NCI-H226 (cell line): Measurements from ENCODE around the gene LHPP.

Experiments used
- DNase-seq: peaks from one replicate; pipeline ENCODE4 v3.0.0-alpha.2; 2015

The LHPP gene

GRCh38 chr10:124559372-124560132 lies 97.9 kb downstream of the LHPP start:
- no peak for DNase-seq

GRCh38 chr10:124560377-124561105 lies 98.9 kb downstream of the LHPP start:
- no peak for DNase-seq

DNA sequence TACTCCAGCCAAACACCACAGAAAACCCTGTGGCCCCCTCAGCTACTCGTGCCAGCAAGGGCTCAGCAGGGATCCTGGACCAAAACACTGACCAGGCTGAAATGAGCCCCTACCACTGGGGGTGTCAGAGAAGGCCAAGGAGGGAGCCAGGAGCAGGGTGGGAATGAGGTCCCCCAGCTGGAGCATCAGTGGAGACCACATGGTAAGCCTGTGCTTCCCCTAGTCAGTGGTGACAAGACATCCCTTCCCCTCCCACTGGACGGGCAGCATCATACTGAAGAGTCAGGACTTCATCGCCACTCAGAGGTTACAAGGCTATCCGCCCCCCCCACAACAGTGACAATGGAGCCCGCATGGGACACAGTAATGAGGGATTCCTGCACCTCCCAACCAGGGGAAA lies 99.6 kb downstream of the LHPP start:
- no peak for DNase-seq

GRCh38 chr10:124562425-124563060 lies 100.9 kb downstream of the LHPP start:
- no peak for DNase-seq

GRCh38 chr10:124563320-124564040 lies 101.9 kb downstream of the LHPP start:
- no peak for DNase-seq

DNA sequence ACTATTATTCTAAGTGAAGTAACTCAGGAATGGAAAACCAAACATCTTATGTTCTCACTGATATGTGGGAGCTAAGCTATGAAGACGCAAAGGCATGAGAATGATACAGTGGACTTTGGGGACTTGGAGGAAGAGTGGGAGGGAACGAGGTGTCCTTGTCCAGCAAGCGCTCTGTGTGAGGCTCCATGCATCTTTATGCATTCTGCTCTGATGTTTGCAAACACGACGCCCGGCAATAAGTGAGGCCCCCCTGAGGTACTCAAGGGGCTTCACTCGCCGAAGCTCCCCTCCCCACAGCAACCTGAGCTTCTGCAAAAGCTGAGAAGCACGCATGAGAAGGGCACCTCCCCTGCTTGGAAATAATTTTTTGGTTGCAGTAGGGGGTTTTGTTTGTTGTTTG lies 103.3 kb downstream of the LHPP start:
- no peak for DNase-seq

- DNase-seq, result no peak
Observed at GRCh38 chr10:124565565-124566221, 104.1 kb downstream of the LHPP start.

DNA sequence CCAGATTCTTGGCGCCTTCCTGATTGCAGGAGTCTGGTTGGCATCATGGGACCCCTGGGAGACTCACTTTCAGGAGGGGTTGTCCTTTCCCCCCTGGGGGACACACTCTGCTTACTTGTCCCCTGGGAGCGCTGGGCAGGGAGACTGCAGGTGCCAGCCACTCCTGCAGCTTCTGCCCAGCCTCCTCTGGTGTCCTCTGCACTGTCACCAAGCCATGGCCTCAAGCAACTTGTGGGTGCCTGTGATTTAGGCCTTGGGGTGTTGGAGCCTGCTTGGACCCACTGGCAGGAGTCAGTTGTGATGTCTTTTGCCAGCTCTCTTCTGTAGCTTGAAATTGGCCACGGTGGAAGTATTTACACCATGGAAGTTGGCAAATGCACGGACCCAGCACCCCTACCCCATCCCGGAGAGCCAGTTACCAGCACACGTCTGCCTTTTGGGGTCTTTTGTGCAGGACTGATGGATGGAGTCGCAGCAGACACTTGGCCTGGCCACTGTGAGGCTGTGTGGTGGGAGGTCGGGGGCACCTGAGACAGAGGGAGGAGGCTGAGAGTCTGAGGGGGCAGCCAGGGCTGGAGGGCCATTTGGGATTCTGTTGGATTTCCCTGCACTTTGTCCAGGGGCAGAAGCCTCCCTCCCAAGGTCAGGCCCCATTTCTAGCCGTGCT lies 104.7 kb downstream of the LHPP start:
- no peak for DNase-seq

DNA sequence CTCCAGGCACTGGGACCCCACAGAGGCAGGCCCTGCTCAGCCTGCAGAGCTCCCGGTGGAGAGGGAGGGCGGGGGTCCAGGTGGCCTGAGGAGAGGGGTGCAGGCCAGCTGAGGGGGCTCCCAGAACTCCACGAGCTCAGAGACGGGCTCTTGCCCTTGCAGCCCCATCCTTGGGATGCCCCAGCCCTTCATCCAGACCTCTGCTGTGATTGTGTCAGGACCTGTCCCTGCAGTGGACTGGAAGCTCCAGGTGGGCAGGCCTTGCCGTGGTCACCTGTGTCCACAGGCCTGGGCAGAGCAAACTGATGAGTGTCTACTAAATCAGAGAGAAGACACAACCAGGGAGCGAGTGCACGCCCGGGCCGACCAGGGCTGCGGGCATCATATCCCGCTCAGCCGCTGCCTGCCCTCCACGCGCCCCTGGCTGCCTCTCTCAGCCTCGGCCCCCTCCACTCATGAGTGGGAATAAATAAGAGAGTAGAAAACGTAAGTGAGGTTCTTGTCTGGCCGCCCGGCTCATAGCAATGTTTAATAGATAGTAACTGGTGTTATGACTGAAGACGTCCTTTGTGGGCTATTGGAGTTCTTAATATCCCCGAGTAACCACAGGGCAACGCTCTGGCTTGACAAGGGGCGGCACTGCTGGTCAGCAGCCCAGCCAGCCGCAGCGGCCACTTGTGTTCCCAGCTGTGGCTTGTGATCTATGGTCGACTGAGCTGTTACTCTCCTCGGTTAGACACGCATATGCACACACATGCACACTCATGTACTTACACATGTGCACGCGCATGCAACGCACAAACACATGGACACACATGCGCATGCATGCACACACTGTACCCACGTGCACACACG lies 105.6 kb downstream of the LHPP start:
- DNase-seq, result no peak

GRCh38 chr10:124568339-124568738 lies 106.7 kb downstream of the LHPP start:
- DNase-seq, result no peak

GRCh38 chr10:124568848-124569622 lies 107.4 kb downstream of the LHPP start:
- DNase-seq, result no peak

- DNase-seq, result no peak
Observed at GRCh38 chr10:124569623-124570470, 108.2 kb downstream of the LHPP start.

DNA sequence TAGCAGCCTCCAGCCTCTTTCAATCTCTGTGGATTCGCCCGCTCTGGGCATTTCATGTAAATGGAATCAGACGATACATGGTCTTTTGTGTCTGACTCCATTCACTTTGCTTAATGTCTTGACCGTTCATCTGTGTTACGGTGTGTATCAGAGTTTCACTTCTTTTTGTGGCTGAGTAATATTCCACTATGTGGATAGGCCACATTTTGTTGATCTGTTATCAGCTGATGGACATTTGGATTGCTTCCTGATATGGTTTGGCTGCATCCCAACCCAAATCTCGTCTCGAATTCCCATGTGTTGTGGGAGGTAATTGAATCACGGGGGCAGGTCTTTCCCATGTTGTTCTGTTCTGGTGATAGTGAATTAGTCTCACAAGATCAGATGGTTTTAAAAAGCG lies 109.0 kb downstream of the LHPP start:
- DNase-seq, result no peak

- no peak for DNase-seq
Observed at GRCh38 chr10:124572751-124573150, 111.1 kb downstream of the LHPP start.

- no peak for DNase-seq
Observed at GRCh38 chr10:124573726-124574455, 112.3 kb downstream of the LHPP start.

- no peak for DNase-seq
Observed at GRCh38 chr10:124574456-124575070, 112.9 kb downstream of the LHPP start.

- no peak for DNase-seq
Observed at GRCh38 chr10:124575107-124576035, 113.7 kb downstream of the LHPP start.
